Measurements from ENCODE around the gene TSGA10IP.

Gene TSGA10IP

DNA sequence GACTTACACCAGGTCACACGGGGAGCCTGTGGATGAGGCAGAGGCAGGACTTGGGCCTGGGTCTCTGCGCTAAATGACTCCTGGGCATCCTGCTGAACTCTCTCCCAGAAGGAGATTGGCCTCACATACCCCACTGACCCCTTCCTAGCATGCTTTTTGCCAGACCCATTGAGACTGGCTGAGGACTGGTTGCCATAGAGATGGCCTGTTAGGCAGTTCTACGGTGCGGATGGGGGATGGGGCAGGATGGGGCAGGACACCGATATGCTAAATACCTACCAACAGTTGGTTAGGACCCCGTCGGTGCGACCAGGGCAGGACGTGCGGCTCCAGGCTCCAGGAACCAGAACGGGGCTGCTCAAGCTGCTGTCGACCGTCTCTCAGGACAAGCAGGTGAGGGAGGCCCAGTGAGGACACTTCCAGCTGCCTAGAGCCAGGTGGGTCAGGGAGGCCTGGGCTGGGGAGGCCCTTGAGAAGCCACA is at the start of gene TSGA10IP:
Gene TSGA10IP, plus strand, starts transcription at position 51 of the 482 bp plus-strand sequence. Its CDS starts 196 bp downstream, at position 247.
- no peak for DNase-seq (ENCODE audit: low read depth in 1 of 2, low spot score in 1 of 2)

- no peak for DNase-seq (ENCODE audit: low read depth in 1 of 2, low spot score in 1 of 2)
These were observed 49.7 kb upstream of the TSGA10IP start for GRCh38 chr11:65895482-65895981.

- DNase-seq (ENCODE audit: low read depth in 1 of 2, low spot score in 1 of 2): no peak
These were observed 49.0 kb upstream of the TSGA10IP start for GRCh38 chr11:65896034-65896999.

DNA sequence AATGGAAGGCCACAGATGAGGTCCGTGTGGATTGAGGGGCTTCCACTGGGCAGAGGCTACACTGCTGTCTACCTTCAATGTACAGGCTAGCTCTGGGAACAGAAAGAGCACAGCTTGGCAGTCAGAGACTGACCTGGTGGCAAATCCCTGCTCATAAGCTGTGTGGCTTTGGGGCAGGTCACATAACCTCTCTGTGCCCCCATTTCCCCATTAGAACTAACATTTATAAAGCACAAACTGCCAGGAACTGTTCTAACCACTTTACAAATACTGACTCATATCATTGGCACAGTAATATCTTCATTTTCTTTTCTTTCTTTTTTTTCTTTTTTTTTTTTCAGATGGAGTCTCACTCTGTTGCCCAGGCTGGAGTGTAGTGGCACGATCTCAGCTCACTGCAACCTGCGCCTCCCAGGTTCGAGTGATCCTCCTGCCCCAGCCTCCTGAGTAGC is 48.2 kb upstream of the TSGA10IP start:
- no peak for DNase-seq (ENCODE audit: low read depth in 1 of 2, low spot score in 1 of 2)

DNA sequence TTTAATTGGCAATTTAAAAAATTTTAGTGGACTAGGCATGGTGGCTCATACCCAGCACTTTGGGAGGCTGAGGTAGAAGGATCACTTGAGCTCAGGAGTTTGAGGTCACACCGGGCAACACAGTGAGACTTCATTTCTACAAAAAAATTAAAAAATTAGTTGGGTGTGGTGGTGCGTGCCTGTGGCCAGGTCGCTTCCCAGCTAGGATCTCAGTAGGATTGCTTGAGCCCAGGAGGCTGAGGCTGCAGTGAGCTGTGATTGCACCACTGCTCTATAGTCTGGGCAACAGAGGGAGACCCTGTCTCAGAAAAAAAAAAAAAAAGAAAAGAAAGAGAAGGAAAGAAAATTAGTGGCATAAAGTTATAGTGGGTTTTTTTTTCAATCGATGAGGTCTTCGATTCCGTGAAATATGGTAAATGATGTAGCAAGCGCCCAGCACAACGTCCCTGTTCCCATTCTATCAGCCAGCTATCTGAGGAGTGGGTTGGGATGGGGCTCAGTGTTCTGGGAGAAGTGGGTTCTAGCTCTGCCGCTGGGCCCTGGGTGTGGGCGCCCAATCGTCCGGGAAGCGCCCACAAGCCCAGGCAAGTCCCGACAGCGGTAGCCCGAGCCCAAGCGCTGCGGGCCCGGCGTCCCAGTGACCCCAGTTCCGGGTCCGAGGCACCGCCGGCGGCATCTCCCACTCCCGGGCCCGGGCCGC is 46.5 kb upstream of the TSGA10IP start:
- no peak for DNase-seq (ENCODE audit: low read depth in 1 of 2, low spot score in 1 of 2)

DNA sequence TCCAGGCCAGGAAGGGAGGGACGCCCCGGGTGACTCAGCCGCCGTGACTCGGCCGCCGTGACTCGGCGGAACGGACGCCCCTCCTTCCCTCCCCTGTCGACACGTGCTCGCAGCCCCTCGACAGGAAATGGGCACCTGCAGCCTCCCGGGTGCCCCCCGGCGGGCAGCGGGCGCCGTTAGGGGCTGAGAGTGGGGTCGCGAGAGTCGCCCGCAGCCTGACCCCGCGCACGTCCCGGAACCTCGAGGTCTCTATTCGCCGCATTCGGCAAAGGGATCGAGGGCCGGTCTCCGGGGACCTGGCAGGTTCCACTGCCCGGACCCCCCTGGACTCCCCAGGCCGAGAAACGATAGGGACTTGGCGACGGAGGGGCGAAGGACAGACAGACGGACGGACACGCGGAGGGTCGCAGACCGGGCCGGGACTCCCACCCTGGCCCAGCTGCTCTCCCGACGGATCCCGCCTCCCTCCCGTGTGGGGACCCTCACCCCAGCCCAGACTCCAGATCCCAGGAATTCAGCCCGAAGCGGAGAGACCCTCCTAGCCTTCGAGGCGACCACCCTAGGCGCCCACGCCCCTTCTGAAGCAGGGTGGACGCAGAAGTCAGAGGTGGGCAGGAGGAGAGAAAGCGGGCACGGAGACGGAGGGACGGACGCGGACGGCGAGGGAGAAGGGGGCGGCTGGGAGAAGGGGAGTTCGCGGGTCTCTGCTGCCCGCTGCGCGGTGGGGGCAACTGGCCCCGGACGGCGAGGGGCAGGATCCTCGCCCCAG is 45.7 kb upstream of the TSGA10IP start:
- DNase-seq (ENCODE audit: low read depth in 1 of 2, low spot score in 1 of 2): peak in 1 of 2 donors; percentile 64

- peak; percentile 77 to 90 for DNase-seq (ENCODE audit: low read depth in 1 of 2, low spot score in 1 of 2)
These were observed 45.0 kb upstream of the TSGA10IP start, which contains the start of gene FOSL1 for GRCh38 chr11:65900125-65900898. Gene FOSL1, minus strand, starts transcription at chr11:65900388. Its CDS starts 49 bp downstream, at chr11:65900339.

GRCh38 chr11:65900899-65901180 is 44.4 kb upstream of the TSGA10IP start:
- no peak for DNase-seq (ENCODE audit: low read depth in 1 of 2, low spot score in 1 of 2)

GRCh38 chr11:65903068-65903481 is 42.2 kb upstream of the TSGA10IP start:
- DNase-seq (ENCODE audit: low read depth in 1 of 2, low spot score in 1 of 2): no peak

DNA sequence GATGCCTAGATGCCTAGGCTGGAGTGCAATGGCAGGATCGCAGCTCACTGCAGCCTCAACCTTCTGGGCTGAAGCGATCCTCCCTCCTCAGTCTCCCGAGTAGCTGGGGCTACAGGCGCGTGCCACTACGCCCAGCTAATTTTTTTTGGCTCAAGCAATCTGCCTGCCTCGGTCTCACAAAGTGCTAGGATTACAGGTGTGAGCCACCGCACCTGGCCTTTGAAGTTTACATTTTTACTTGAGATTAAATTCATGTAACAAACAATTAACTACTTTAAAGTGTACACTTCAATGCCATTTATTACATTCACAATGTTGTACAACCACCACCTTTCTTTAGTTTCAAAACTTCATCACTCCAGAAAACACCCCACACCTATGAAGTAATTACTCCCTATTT is 41.6 kb upstream of the TSGA10IP start:
- DNase-seq (ENCODE audit: low read depth in 1 of 2, low spot score in 1 of 2): no peak

- DNase-seq (ENCODE audit: low read depth in 1 of 2, low spot score in 1 of 2): no peak
These were observed 38.7 kb upstream of the TSGA10IP start for GRCh38 chr11:65906602-65907001.

- DNase-seq (ENCODE audit: low read depth in 1 of 2, low spot score in 1 of 2): no peak
These were observed 37.4 kb upstream of the TSGA10IP start for GRCh38 chr11:65907878-65908277.

DNA sequence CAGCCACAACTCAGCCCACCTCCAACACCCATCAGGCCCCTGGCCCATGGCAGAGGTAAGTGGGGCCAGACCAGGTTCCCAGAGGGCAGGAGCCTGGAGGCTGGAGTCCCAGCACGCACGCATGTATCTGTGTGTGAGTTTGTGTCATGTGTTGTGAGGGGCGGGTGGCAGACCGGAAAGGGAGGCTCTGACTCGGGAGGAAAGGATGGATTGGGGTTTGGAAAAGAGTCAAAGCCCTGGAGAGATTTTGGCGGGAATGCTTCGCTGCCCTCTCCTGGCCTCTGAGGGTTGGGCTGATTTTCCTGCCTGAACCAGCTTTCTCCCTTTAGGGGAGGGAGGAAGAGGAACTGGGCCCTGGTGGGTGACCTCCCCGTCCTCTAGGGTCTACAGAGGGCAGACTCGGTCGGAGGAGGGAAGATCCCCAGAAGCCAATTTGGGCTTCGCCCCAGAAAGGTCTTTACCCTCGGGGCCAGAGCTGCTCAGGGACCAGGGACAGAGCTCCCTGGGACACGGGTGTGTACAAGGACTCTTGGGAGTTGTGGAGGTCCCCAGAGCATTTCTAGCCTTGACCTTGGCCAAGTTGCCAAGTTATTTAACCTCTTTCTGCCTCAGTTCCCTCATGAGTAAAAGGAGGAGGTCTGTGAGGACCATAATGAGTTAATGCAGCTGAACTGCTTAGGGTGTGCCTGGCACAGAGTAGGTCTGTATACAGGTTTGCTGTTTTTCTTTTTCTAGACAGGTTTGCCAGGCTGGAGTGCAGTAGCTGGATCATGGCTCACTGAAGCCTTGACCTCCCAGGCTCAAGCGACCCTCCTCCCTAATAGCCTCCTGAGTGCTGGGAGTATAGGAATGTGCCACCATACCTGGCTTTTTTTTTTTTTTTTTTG is 33.4 kb upstream of the TSGA10IP start:
- no peak for DNase-seq (ENCODE audit: low read depth in 1 of 2, low spot score in 1 of 2)

GRCh38 chr11:65912845-65913244 is 32.4 kb upstream of the TSGA10IP start:
- no peak for DNase-seq (ENCODE audit: low read depth in 1 of 2, low spot score in 1 of 2)

- DNase-seq (ENCODE audit: low read depth in 1 of 2, low spot score in 1 of 2): no peak
These were observed 30.0 kb upstream of the TSGA10IP start for GRCh38 chr11:65915101-65915820.

DNA sequence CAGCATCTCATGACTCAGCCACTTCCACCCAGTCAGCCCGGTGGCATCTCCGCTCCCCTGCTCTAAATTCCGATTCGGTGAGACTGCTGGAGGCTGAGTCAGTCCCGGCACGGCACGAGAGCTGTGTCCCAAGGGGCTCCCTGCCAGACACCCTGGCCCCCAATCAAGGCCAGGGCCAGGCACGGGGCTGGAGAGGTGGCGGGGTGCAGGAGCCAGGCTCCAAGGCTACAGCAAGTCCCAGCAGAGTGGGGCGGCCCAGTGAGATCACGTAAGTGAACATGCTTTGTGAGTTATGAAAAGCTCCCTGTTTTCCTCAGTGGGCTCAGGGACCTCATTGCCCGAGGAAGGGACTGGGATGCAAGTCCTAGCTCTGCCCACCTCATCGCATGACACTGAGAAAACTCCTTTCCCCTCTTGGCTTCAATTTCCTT is 29.4 kb upstream of the TSGA10IP start:
- no peak for DNase-seq (ENCODE audit: low read depth in 1 of 2, low spot score in 1 of 2)

DNA sequence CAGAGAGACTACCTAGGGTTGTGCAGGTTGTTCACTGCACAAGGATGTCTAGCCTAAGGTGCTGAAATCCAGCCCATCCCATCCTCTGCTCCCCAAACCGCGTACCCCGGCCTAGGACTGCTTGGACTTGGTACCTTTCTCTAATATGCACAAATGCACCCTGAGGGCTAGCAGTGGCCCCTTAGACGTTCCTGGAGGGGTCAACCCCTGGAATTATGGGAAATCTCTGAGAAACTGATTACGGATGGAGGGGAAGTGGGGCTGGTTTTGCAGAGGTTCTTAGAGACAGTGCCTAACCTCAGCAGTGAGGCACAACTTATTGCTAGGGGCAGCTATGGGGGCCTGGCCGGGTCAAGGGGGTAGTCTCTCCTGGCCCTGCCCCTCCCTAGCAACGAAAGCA is 28.9 kb upstream of the TSGA10IP start:
- no peak for DNase-seq (ENCODE audit: low read depth in 1 of 2, low spot score in 1 of 2)

GRCh38 chr11:65917077-65917433 is 28.2 kb upstream of the TSGA10IP start:
- no peak for DNase-seq (ENCODE audit: low read depth in 1 of 2, low spot score in 1 of 2)

Measured in activated T-helper 1 cell treated with anti-CD3 and anti-CD28 coated beads, Interleukin-2, amount 50 U/mL, for 16 hours (primary cell).